OCI-LY1 (cell line): ENCODE results near the gene GCK.

Experiments used
- H2AFZ ChIP-seq: fragments of 200-600 bp; sonication (generic), shearing (Covaris generic); 2 replicates; pipeline ENCODE4 v1.6.0; 2014; ENCODE audit warnings: antibody characterized with exemption, mild to moderate bottlenecking, low read length
- H3F3A ChIP-seq: fragments of 200-600 bp; sonication (generic), shearing (Covaris generic); 2 replicates; pipeline ENCODE4 v1.6.0; 2014; ENCODE audit warnings: mild to moderate bottlenecking, antibody characterized with exemption, low read length, moderate library complexity; ENCODE audit not compliant: insufficient read depth
- H3K27ac ChIP-seq: fragments of 200-600 bp; sonication (generic); 2 replicates; pipeline ENCODE4 v1.5.1; 2014; ENCODE audit warnings: low read length, mixed run types, mild to moderate bottlenecking, low read depth; ENCODE audit not compliant: poor library complexity, severe bottlenecking
- H3K27me3 ChIP-seq: fragments of 200-600 bp; sonication (generic); 2 replicates; pipeline ENCODE4 v1.6.0; 2014; ENCODE audit warnings: antibody characterized with exemption, mild to moderate bottlenecking, low read length, moderate library complexity; ENCODE audit not compliant: insufficient read depth
- H3K36me3 ChIP-seq: fragments of 200-600 bp; sonication (generic); 2 replicates; pipeline ENCODE4 v1.6.1; 2014; ENCODE audit warnings: mild to moderate bottlenecking, antibody characterized with exemption, low read length, moderate library complexity, mixed read lengths; ENCODE audit not compliant: insufficient read depth
- H3K4me1 ChIP-seq: fragments of 200-600 bp; sonication (generic); 2 replicates; pipeline ENCODE4 v1.5.1; 2014; ENCODE audit warnings: mild to moderate bottlenecking, low read length, moderate library complexity; ENCODE audit not compliant: insufficient read depth, severe bottlenecking
- H3K4me2 ChIP-seq: fragments of 200-600 bp; sonication (generic), shearing (Covaris generic); 2 replicates; pipeline ENCODE4 v1.6.1; 2014; ENCODE audit warnings: low read length
- H3K4me3 ChIP-seq: fragments of 200-600 bp; sonication (generic); 2 replicates; pipeline ENCODE4 v1.5.1; 2014; ENCODE audit warnings: low read length, low read depth, mild to moderate bottlenecking, mixed read lengths; ENCODE audit not compliant: poor library complexity, severe bottlenecking
- H3K79me2 ChIP-seq: fragments of 200-600 bp; shearing (Covaris generic); 2 replicates; pipeline ENCODE4 v1.6.1; 2016; ENCODE audit warnings: mixed run types, low read length, mixed read lengths; ENCODE audit not compliant: insufficient read depth
- H3K9ac ChIP-seq: fragments of 200-600 bp; sonication (generic), shearing (Covaris generic); 2 replicates; pipeline ENCODE4 v1.6.1; 2014; ENCODE audit warnings: mild to moderate bottlenecking, low read length, mixed read lengths
- H3K9me2 ChIP-seq: fragments of 200-600 bp; sonication (generic), shearing (Covaris generic); 2 replicates; pipeline ENCODE4 v1.6.1; 2014; ENCODE audit warnings: low read depth, mild to moderate bottlenecking, low read length, mixed read lengths
- H3K9me3 ChIP-seq: fragments of 200-600 bp; shearing (Covaris generic); 2 replicates; pipeline ENCODE4 v1.6.1; 2014; ENCODE audit warnings: low read length, mixed read lengths
- H4K20me1 ChIP-seq: fragments of 200-600 bp; sonication (generic), shearing (Covaris generic); 2 replicates; pipeline ENCODE4 v1.6.0; 2016; ENCODE audit warnings: mild to moderate bottlenecking, low read length; ENCODE audit not compliant: insufficient read depth
- CTCF ChIP-seq: fragments of 200-600 bp; sonication (generic), shearing (Covaris generic); IDR thresholded peaks from 2 replicates; pipeline ENCODE4 v1.5.1; 2017; ENCODE audit warnings: mild to moderate bottlenecking, antibody characterized with exemption, low read length, moderate library complexity, mixed read lengths
- EZH2 ChIP-seq: fragments of 200-600 bp; sonication (generic), shearing (Covaris generic); IDR thresholded peaks from 2 replicates; pipeline ENCODE4 v1.8.0; 2017; ENCODE audit warnings: borderline replicate concordance, mixed run types, mild to moderate bottlenecking, antibody characterized with exemption, low read length, moderate library complexity, mixed read lengths

The GCK gene

GRCh38 chr7:44216521-44217222, 27.4 kb upstream of the GCK start:
- Histone ChIP-seq H3K27me3 (peaks cover 2% of the 10 kb centered on the region; the same call in 1 of the 2 replicates), H3K9me2 (no peaks in the 10 kb centered on the region), H3K4me2 (no peak overlapping the region), H2AFZ (no peak overlapping the region), H4K20me1 (no peaks in the 10 kb centered on the region), H3K4me3 (no peak overlapping the region), H3K9me3 (no peaks in the 10 kb centered on the region), H3K36me3 (peaks cover 19% of the 10 kb centered on the region; the same call in 1 of the 2 replicates), H3K79me2 (no peaks in the 10 kb centered on the region), H3K9ac (no peak overlapping the region), H3K27ac (no peak overlapping the region), H3K4me1 (peaks cover 22% of the 10 kb centered on the region), H3F3A (no peaks in the 10 kb centered on the region)
- TF ChIP-seq CTCF: no peak
- TF ChIP-seq EZH2: no peak

- Histone ChIP-seq H4K20me1 (no peaks in the 10 kb centered on the region), H3K9me3 (no peaks in the 10 kb centered on the region), H3K9ac (no peak overlapping the region), H3K27ac (no peak overlapping the region), H3K79me2 (no peaks in the 10 kb centered on the region), H3F3A (no peaks in the 10 kb centered on the region), H3K36me3 (peaks cover 26% of the 10 kb centered on the region; the same call in 1 of the 2 replicates), H3K4me3 (no peak overlapping the region), H3K9me2 (no peaks in the 10 kb centered on the region), H2AFZ (no peak overlapping the region), H3K27me3 (no peaks in the 10 kb centered on the region), H3K4me1 (peaks cover 15% of the 10 kb centered on the region), H3K4me2 (no peak overlapping the region)
- TF ChIP-seq CTCF: no peak
- TF ChIP-seq EZH2: no peak
Measured at GRCh38 chr7:44216019-44216418, 26.8 kb upstream of the GCK start.

- Histone ChIP-seq H3K27ac (no peak overlapping the region), H3K4me1 (peaks cover 11% of the 10 kb centered on the region), H3K4me3 (no peak overlapping the region), H2AFZ (no peak overlapping the region), H3K36me3 (peaks cover 31% of the 10 kb centered on the region; the same call in 1 of the 2 replicates), H3K79me2 (no peaks in the 10 kb centered on the region), H4K20me1 (no peaks in the 10 kb centered on the region), H3K9me3 (no peaks in the 10 kb centered on the region), H3K9me2 (no peaks in the 10 kb centered on the region), H3K27me3 (no peaks in the 10 kb centered on the region), H3K9ac (no peak overlapping the region), H3F3A (no peaks in the 10 kb centered on the region), H3K4me2 (no peak overlapping the region)
- TF ChIP-seq CTCF (no peak), EZH2 (no peak)
Measured at GRCh38 chr7:44215531-44215930, 26.3 kb upstream of the GCK start.
